ENCODE results near the gene TSPYL6.
"Not testable (repeated sequence)": the region's sequence is repeated elsewhere in the genome, so short reads cannot be mapped to it uniquely, and the experiment has no call there.

TSPYL6 gene

GRCh38 chr2:54256091-54256694, at the start of gene TSPYL6:
Gene TSPYL6, minus strand, starts transcription at chr2:54256229. Its CDS starts 78 bp downstream, at chr2:54256151.
- DNase-seq: no peak

- no peak for DNase-seq
Observed at GRCh38 chr2:54303631-54304030, 47.6 kb upstream of the TSPYL6 start.

- no peak for DNase-seq
Observed at GRCh38 chr2:54298514-54298913, 42.5 kb upstream of the TSPYL6 start.

GRCh38 chr2:54295911-54296310, 39.9 kb upstream of the TSPYL6 start:
- DNase-seq: no peak

GRCh38 chr2:54294665-54295064, 38.6 kb upstream of the TSPYL6 start:
- DNase-seq: not testable (repeated sequence)

GRCh38 chr2:54290356-54291025, 34.5 kb upstream of the TSPYL6 start:
- DNase-seq: no peak

GRCh38 chr2:54289917-54290316, 33.9 kb upstream of the TSPYL6 start:
- DNase-seq: no peak

GRCh38 chr2:54287532-54287931, 31.5 kb upstream of the TSPYL6 start:
- DNase-seq: no peak

GRCh38 chr2:54285451-54285850, 29.4 kb upstream of the TSPYL6 start:
- DNase-seq: no peak

- no peak for DNase-seq
Observed at GRCh38 chr2:54284826-54285225, 28.8 kb upstream of the TSPYL6 start.

- no peak for DNase-seq
Observed at GRCh38 chr2:54279385-54279784, 23.4 kb upstream of the TSPYL6 start.

- DNase-seq: no peak
Observed at GRCh38 chr2:54275541-54275940, 19.5 kb upstream of the TSPYL6 start.

GRCh38 chr2:54274781-54275242, 18.8 kb upstream of the TSPYL6 start:
- DNase-seq: no peak

- DNase-seq: no peak
Observed at GRCh38 chr2:54271843-54272627, 16.0 kb upstream of the TSPYL6 start.

- no peak for DNase-seq
Observed at GRCh38 chr2:54271189-54271588, 15.2 kb upstream of the TSPYL6 start.

GRCh38 chr2:54267577-54267976, 11.5 kb upstream of the TSPYL6 start:
- no peak for DNase-seq

GRCh38 chr2:54265081-54265480, 9.1 kb upstream of the TSPYL6 start:
- not testable (repeated sequence) for DNase-seq

GRCh38 chr2:54262015-54262765, 6.2 kb upstream of the TSPYL6 start:
- DNase-seq: no peak

GRCh38 chr2:54261537-54261936, 5.5 kb upstream of the TSPYL6 start:
- DNase-seq: no peak

- DNase-seq: no peak
Observed at GRCh38 chr2:54260241-54260595, 4.2 kb upstream of the TSPYL6 start.

- no peak for DNase-seq
Observed at GRCh38 chr2:54259413-54260240, 3.6 kb upstream of the TSPYL6 start.

GRCh38 chr2:54258166-54258565, 2.1 kb upstream of the TSPYL6 start:
- DNase-seq: no peak
